GM19240 (cell line): ENCODE measurements around the gene SLC1A7.

ENCODE experiments used
- DNase-seq: peaks from one replicate; pipeline ENCODE4 v3.0.0; 2011; ENCODE audit warnings: low spot score; ENCODE audit not compliant: insufficient read length

SLC1A7 gene

GRCh38 chr1:53091841-53092645, 50.4 kb downstream of the SLC1A7 start:
- no peak for DNase-seq

DNA sequence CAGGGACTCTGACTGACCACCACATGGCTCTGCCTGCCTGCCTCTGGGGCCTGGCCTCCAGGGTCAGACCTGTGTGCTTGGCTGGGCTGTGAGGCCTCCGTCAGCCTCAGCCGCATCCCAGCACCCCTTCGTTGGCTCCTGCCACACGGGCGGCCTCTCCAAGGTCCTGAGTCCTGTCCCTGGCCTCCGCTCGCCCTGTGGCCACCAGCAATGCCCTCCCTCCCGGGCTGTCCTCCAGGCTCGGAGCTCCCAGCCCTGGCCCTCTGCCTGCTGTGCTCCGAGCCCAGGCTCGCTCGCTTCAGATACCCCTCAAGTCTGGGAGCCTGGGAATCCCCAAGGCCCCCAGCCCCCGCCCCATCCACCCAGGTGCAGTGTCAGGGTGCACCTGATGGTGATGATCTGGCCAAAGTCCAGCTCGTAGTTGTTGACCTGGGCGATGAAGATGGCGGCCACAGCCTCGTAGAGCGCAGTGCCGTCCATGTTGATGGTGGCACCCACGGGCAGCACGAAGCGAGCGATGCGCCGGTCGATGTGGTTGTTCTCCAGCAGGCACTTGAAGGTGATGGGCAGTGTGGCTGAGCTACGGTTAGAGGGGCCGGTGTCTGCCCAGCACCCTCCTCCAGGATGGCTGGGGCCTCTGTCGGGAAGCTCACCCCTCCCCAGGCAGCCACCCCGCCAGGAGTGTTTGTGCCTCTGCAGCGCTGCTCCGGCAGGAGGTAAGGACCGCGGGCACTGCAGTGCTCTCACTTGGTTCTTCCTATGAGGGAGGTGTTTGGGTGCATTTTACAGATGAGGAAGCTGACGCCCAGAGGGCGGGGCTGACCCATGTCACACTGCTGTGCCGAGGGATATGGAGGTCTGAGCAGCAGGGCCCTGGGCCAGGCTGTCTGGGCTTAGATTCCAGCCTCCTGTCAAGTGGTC, 52.0 kb downstream of the SLC1A7 start:
- DNase-seq: no peak

GRCh38 chr1:53089478-53090226, 52.8 kb downstream of the SLC1A7 start:
- DNase-seq: no peak

- no peak for DNase-seq
Observed at GRCh38 chr1:53088616-53089300, 53.7 kb downstream of the SLC1A7 start.

- DNase-seq: no peak
Observed at GRCh38 chr1:53087332-53088285, 54.8 kb downstream of the SLC1A7 start.

GRCh38 chr1:53086491-53087070, 55.9 kb downstream of the SLC1A7 start:
- DNase-seq: no peak

GRCh38 chr1:53085405-53085804, 57.0 kb downstream of the SLC1A7 start:
- no peak for DNase-seq

DNA sequence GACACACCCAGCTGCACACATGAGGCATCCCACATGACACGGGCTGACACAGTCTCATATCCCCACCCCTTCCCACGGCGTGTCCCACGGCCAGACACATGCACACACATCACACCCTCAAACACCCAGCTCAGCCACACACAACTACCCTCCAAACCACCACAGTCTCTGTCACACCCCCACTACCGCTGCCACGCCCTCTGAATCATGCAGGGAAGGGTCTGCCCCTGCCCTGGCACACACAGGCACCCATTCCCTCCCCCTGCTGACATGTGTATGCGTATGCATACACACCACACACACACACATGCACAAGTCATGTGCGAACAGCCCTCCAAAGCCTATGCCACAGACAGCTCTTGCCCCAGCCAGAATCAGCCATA, 57.9 kb downstream of the SLC1A7 start:
- DNase-seq: no peak

- DNase-seq: no peak
Observed at GRCh38 chr1:53083636-53084588, 58.5 kb downstream of the SLC1A7 start.

- DNase-seq: no peak
Observed at GRCh38 chr1:53082826-53083455, 59.5 kb downstream of the SLC1A7 start.

DNA sequence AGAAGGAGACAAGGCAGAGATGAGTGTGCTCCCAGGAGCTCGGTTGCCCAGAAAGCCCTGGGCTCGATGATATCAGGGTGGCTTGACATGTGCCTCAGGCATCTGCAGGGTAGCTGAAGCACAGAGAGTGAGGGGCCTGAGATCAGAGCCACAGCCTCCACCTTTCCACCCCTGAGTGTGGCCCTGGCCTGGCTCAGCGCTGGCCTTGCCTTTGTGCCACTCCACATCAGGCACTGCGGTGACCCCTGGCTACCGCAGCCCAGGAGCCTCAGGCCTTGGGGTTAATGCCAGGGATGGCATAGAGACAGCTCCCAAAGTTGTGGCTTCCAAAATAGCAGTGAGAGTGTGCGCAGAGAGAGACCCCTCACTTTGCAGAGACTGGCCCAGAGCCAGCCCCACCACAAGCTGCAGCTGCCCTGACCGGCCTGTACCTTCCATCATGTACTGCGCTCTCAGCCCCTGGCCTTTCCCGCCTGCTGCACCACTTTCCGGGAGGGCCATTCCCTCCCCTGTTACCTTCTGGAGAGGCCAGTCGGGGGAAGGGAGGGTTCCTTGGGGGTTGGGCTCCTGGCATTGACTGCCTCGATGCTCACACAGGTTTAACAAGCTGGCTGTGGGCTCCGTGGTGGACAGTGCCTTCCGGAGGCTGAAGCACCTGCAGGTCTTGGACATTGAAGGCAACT, 60.9 kb downstream of the SLC1A7 start:
- no peak for DNase-seq

DNA sequence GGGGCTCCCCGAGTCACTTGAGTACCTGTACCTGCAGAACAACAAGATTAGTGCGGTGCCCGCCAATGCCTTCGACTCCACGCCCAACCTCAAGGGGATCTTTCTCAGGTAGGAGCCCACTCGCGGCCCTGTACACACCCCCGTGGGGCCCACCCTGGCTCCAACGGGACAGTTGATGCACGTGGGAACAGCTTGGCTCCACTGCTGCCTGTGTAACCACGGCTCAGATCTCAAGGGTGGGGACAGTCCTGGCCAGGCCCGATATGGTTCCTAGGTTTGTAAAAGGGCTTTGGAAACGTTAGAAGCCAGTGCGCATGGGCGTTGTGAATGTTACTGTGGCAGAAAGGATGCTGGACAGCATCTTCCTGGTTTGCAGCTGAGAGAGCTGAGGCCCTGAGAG, 61.7 kb downstream of the SLC1A7 start:
- no peak for DNase-seq

- DNase-seq: no peak
Observed at GRCh38 chr1:53080041-53080440, 62.4 kb downstream of the SLC1A7 start.

DNA sequence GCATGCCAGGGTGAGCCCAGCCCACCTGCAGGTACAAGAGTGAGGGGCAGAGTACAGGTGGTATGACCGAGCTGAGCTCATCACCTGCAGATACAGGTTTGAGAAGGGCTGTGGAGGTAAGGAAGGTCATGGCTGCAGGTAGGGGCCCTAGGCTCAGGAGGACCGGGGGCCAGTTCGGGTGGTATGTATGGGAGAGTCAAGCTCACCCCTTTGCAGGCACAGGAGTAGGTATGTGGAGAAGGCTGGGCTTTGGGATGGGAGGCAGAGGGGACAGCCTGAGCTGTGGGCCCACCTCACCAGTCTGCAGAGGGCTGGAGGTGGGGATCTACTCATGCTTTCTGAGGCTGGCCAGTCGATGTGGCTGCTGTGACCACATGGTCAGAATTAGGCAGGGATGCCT, 63.2 kb downstream of the SLC1A7 start:
- DNase-seq: no peak

GRCh38 chr1:53078333-53079101, 63.9 kb downstream of the SLC1A7 start:
- DNase-seq: no peak

DNA sequence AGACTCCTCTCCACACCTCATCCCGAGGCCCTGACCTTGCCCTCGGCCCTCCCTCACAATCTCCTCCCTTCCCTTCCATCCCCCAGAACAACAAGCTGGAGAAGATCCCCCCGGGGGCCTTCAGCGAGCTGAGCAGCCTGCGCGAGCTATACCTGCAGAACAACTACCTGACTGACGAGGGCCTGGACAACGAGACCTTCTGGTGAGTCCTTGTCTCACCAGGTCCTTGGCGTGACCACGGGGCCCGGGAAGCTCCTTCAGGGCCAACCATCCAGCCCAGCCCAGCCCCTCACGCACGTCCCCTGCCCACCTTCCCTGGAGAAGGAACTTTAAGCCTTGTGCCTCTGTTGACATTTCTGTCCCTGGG, 64.9 kb downstream of the SLC1A7 start:
- no peak for DNase-seq
